A549 (cell line): ENCODE results near the gene EXOC6. TPM values are rescaled to one million over a fixed set of nuclear protein-coding genes. Genes with fewer than 3 reads are reported as not detected.

Source experiments
- ATAC-seq, 2 experiments: fragments of 200-7000 bp in 1 of 2; fragments of >200 bp in 1 of 2; cut with Nextera tagmentation in 1 of 2; cut with Tn5 transposase in 1 of 2; 3 replicates each; pipeline versions ENCODE4 v1.8.0 to v1.9.1; 2018 to 2020; ENCODE audit warnings: mild to moderate bottlenecking in 1 of 2, moderate library complexity in 1 of 2
- CTCF ChIA-PET: fragments of 300-600 bp; sonication (Branson Sonifier 250); formaldehyde crosslinking; extraction: SDS; loops from one replicate; lab custom pipeline; 2021; ENCODE audit warnings: antibody characterized with exemption, inconsistent platforms; lab: Yijun Ruan, JAX
- POLR2A ChIA-PET: fragments of 350-600 bp; formaldehyde crosslinking; extraction: SDS; loops from one replicate; lab custom pipeline; 2021; ENCODE audit warnings: antibody characterized with exemption, inconsistent platforms; lab: Yijun Ruan, JAX
- DNase-seq, 2 experiments: peaks; one replicate each; pipeline versions ENCODE4 v3.0.0 to v3.0.0-alpha.2; 2011 to 2016; ENCODE audit warnings: low read depth in 1 of 2, low spot score in 1 of 2
- FAIRE-seq: peaks from 2 replicates; lab custom pipeline; 2011; peaks lifted over from hg19 to GRCh38; lab: Jason Lieb, UNC
- H3K27ac ChIP-seq, 2 experiments: fragments of >200 bp; sonication (Bioruptor Twin); formaldehyde crosslinking; 3 replicates each; pipeline ENCODE4 v1.5.1; 2016 to 2017
- H3K4me1 ChIP-seq: fragments of >200 bp; sonication (Bioruptor Twin); formaldehyde crosslinking; 3 replicates; pipeline ENCODE4 v1.6.1; 2016
- H3K4me2 ChIP-seq: fragments of >200 bp; sonication (Bioruptor Twin); formaldehyde crosslinking; 3 replicates; pipeline ENCODE4 v1.6.1; 2016
- H3K4me3 ChIP-seq: fragments of >200 bp; sonication (Bioruptor Twin); formaldehyde crosslinking; 3 replicates; pipeline ENCODE4 v1.5.1; 2016
- H3K9me3 ChIP-seq: fragments of >200 bp; sonication (Bioruptor Twin); formaldehyde crosslinking; 3 replicates; pipeline ENCODE4 v1.6.1; 2016
- BCL3 ChIP-seq: fragments of >200 bp; sonication (Bioruptor Twin); formaldehyde crosslinking; IDR thresholded peaks from 3 replicates; pipeline ENCODE4 v1.6.1; 2016
- BHLHE40 ChIP-seq: IDR thresholded peaks from 2 replicates; pipeline ENCODE4 v1.6.1; 2012; ENCODE audit warnings: low read depth, low read length, inconsistent platforms
- CEBPB ChIP-seq, 2 experiments: fragments of >200 bp in 1 of 2; sonication (Bioruptor Twin) in 1 of 2; formaldehyde crosslinking in 1 of 2; IDR thresholded peaks; 2 replicates each; pipeline ENCODE4 v1.6.1; 2012 to 2016
- CHD4 ChIP-seq: fragments of 200-600 bp; sonication (generic); IDR thresholded peaks from 2 replicates; pipeline ENCODE4 v1.6.1; 2016; ENCODE audit warnings: antibody characterized with exemption, mild to moderate bottlenecking, borderline replicate concordance
- HMGXB4 ChIP-seq: fragments of 250-450 bp; sonication (Bioruptor Pico); IDR thresholded peaks from 2 replicates; pipeline ENCODE4 v1.5.0; 2021; ENCODE audit warnings: mild to moderate bottlenecking, moderate library complexity, borderline replicate concordance
- HOXA7 ChIP-seq: fragments of 250-450 bp; sonication (Bioruptor Pico); IDR thresholded peaks from 2 replicates; pipeline ENCODE4 v1.5.0; 2020; ENCODE audit warnings: mild to moderate bottlenecking, moderate library complexity
- HOXB13 ChIP-seq: fragments of 250-450 bp; sonication (Bioruptor Pico); IDR thresholded peaks from 2 replicates; pipeline ENCODE4 v1.5.0; 2020; ENCODE audit warnings: low read depth, mild to moderate bottlenecking, moderate library complexity
- JUN ChIP-seq, 2 experiments: fragments of >200 bp; sonication (Bioruptor Twin); formaldehyde crosslinking; IDR thresholded peaks; 2 replicates in 1 of 2; 3 replicates in 1 of 2; pipeline ENCODE4 v1.6.1; 2016 to 2017
- MYC ChIP-seq: IDR thresholded peaks from 2 replicates; pipeline ENCODE4 v1.6.1; 2012; ENCODE audit warnings: mild to moderate bottlenecking, inconsistent platforms, low read length, improper control_type of control experiment, borderline replicate concordance
- NPAS2 ChIP-seq: fragments of 250-450 bp; sonication (Bioruptor Pico); IDR thresholded peaks from 2 replicates; pipeline ENCODE4 v1.8.0; 2022; ENCODE audit warnings: mild to moderate bottlenecking, moderate library complexity, borderline replicate concordance
- PHF8 ChIP-seq: fragments of 200-600 bp; sonication (generic); IDR thresholded peaks from 2 replicates; pipeline ENCODE4 v1.6.1; 2016; ENCODE audit warnings: low read depth, mild to moderate bottlenecking, antibody characterized with exemption, moderate library complexity, borderline replicate concordance
- RCOR1 ChIP-seq: fragments of 150-350 bp; IDR thresholded peaks from 2 replicates; pipeline ENCODE4 v1.6.1; 2014; ENCODE audit warnings: antibody characterized with exemption, low read length, low read depth
- RFX5 ChIP-seq: fragments of 450-650 bp; IDR thresholded peaks from 2 replicates; pipeline ENCODE4 v1.7.1; 2014; ENCODE audit warnings: antibody characterized with exemption, mild to moderate bottlenecking, moderate library complexity
- RNF2 ChIP-seq: fragments of 200-600 bp; sonication (generic); IDR thresholded peaks from 2 replicates; pipeline ENCODE4 v1.6.1; 2016; ENCODE audit warnings: low read depth, mild to moderate bottlenecking, antibody characterized with exemption, moderate library complexity, borderline replicate concordance
- SREBF2 ChIP-seq: fragments of 450-650 bp; IDR thresholded peaks from 2 replicates; pipeline ENCODE4 v1.6.1; 2014; ENCODE audit warnings: mild to moderate bottlenecking, moderate library complexity
- ZNF302 ChIP-seq: fragments of 250-450 bp; sonication (Bioruptor Pico); IDR thresholded peaks from 2 replicates; pipeline ENCODE4 v1.9.0; 2021; ENCODE audit warnings: inconsistent platforms, mild to moderate bottlenecking, moderate library complexity
- ZSCAN20 ChIP-seq: fragments of 250-450 bp; sonication (Bioruptor Pico); IDR thresholded peaks from 2 replicates; pipeline ENCODE4 v1.8.0; 2022; ENCODE audit warnings: mild to moderate bottlenecking, moderate library complexity
- WGBS: methylation state at CpG from one replicate; pipeline ENCODE4 v1.1.6; 2017; ENCODE audit errors: missing lambda C conversion rate; 5-methylcytosine and 5-hydroxymethylcytosine counted together
- polyA plus RNA-seq, 4 experiments: library from polyadenylated mRNA; depleted of rRNA in 3 of 4; stranded (reverse); fragments of >200 nt; fragmentation: RNase III in 1 of 4; extraction: RNeasy Plus Mini Kit Qiagen cat#74134 plus additional on column Dnase treatment in 1 of 4; gene quantifications; 2 replicates in 3 of 4; 3 replicates in 1 of 4; pipeline ENCODE4 v1.2.3, GENCODE V29; 2011 to 2017
- TF ChIP-seq, protein P1 (sequence below): fragments of 450-650 bp; IDR thresholded peaks from 2 replicates; pipeline ENCODE4 v1.6.1; 2014; ENCODE audit warnings: antibody characterized with exemption
- TF ChIP-seq, protein P2 (sequence below): IDR thresholded peaks from 2 replicates; pipeline ENCODE4 v1.6.1; 2012
- TF ChIP-seq, protein P3 (sequence below): IDR thresholded peaks from 2 replicates; pipeline ENCODE4 v1.6.1; 2012
- TF ChIP-seq, protein P4 (sequence below): fragments of 250-450 bp; sonication (Bioruptor Pico); IDR thresholded peaks from 2 replicates; pipeline ENCODE4 v1.5.0; 2020; ENCODE audit warnings: low read depth, mild to moderate bottlenecking, moderate library complexity

Gene EXOC6
- polyA plus RNA-seq, 2 of the 4 experiments (the other 2 are of a cell fraction) = 16.8 to 48.5 TPM

DNA sequence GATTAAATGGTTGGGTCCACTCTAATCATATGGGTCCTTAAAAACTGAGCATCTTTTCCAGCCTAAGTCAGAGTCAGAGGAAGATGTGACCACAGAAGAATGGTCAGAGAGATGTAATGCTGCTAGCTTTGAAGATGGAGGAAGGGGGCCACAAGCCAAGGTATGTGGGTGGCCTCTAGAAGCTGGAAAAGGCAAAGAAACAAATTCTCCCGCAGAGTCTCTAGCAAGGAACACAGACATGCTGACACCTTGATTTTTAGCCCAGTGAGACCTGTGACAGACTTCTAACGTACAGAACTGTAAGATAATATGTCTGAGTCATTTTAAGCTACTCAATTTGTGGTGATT is 1.5 kb upstream of the EXOC6 start:
- no peak for FAIRE-seq
- H3K4me3 ChIP-seq = no peak overlapping the region
- ATAC-seq = no peak
- H3K4me1 ChIP-seq = peaks cover 22% of the 10 kb centered on the region
- DNase-seq = no peak
- H3K27ac ChIP-seq = no peak overlapping the region
- H3K9me3 ChIP-seq = no peaks in the 10 kb centered on the region
- POLR2A ChIA-PET = interaction anchor here (3.3 kb wide), 1 partner anchor 157 kb away, joined by 31 read pairs; the partner anchor contains the start of gene HHEX
- 86% methylated on average over 2 of the region's 2 CpGs for WGBS
- no peak overlapping the region for H3K4me2 ChIP-seq
- TF ChIP-seq ZSCAN20 (CRISPR knock-in tag) (no peak), HOXA7 (CRISPR knock-in tag) (no peak), RNF2 (no peak), RFX5 (no peak), MYC (no peak), CHD4 (no peak), PHF8 (no peak), NPAS2 (CRISPR knock-in tag) (no peak)
- TF ChIP-seq, protein P1, sequence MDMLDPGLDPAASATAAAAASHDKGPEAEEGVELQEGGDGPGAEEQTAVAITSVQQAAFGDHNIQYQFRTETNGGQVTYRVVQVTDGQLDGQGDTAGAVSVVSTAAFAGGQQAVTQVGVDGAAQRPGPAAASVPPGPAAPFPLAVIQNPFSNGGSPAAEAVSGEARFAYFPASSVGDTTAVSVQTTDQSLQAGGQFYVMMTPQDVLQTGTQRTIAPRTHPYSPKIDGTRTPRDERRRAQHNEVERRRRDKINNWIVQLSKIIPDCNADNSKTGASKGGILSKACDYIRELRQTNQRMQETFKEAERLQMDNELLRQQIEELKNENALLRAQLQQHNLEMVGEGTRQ = no peak
- TF ChIP-seq, protein P2, sequence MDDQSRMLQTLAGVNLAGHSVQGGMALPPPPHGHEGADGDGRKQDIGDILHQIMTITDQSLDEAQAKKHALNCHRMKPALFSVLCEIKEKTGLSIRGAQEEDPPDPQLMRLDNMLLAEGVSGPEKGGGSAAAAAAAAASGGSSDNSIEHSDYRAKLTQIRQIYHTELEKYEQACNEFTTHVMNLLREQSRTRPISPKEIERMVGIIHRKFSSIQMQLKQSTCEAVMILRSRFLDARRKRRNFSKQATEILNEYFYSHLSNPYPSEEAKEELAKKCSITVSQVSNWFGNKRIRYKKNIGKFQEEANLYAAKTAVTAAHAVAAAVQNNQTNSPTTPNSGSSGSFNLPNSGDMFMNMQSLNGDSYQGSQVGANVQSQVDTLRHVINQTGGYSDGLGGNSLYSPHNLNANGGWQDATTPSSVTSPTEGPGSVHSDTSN = no peak
- CTCF ChIA-PET = interaction anchor here (1.2 to 2.1 kb wide), 5 partner anchors 9 to 256 kb away, joined by 3 to 17 read pairs (median 5); no protein-coding TSS in a partner anchor

- Histone ChIP-seq H3K9me3 (no peaks in the 10 kb centered on the region), H3K4me1 (peaks cover 22% of the 10 kb centered on the region), H3K4me2 (peak overlapping the region; percentile 78), H3K4me3 (peak overlapping the region; percentile 99), H3K27ac (peak overlapping the region; percentile 15 to 95; a peak in 5 of 6 replicates)
- TF ChIP-seq RCOR1 (no peak), SREBF2 (no peak), HMGXB4 (CRISPR knock-in tag) (no peak), CEBPB (IDR thresholded peaks at IDR 0.05) (peak; percentile 65 to 82; a peak in 3 of 4 replicates)
- no peak for FAIRE-seq
- ChIA-PET POLR2A (interaction anchor here (0.7 to 3.3 kb wide), 3 partner anchors 8 to 157 kb away, joined by 4 to 31 read pairs (median 6); partner anchors contain the start of gene HHEX), CTCF (interaction anchor here (0.6 to 2.5 kb wide), 8 partner anchors 10 to 1658 kb away, joined by 3 to 17 read pairs (median 4); no protein-coding TSS in a partner anchor)
- DNase-seq = no peak
- 55% methylated on average over 4 of the region's 4 CpGs for WGBS
- ATAC-seq = no peak
Observed at GRCh38 chr10:92847202-92847864, 987 bp upstream of the EXOC6 start.

- peaks cover 18% of the 10 kb centered on the region for H3K4me1 ChIP-seq
- ATAC-seq (peak in 1 of 2 experiments; percentile 62; a peak in 3 of 6 replicates), FAIRE-seq (no peak), DNase-seq (peak in 1 of 2 experiments; percentile 62)
- H3K4me2 ChIP-seq = peak overlapping the region; percentile 78
- peak overlapping the region; percentile 95 to 99 for H3K27ac ChIP-seq
- peak overlapping the region; percentile 99 for H3K4me3 ChIP-seq
- 6% methylated on average over 6 of the region's 32 CpGs for WGBS
- ChIA-PET POLR2A (interaction anchor here (0.6 to 3.3 kb wide), 14 partner anchors 9 to 854 kb away, joined by 3 to 31 read pairs (median 4); partner anchors contain the start of genes FRA10AC1, HHEX and IDE), CTCF (interaction anchor here (1.2 to 2.5 kb wide), 6 partner anchors 10 to 163 kb away, joined by 3 to 12 read pairs (median 6); partner anchors contain the start of gene HHEX)
- TF ChIP-seq, protein P3, sequence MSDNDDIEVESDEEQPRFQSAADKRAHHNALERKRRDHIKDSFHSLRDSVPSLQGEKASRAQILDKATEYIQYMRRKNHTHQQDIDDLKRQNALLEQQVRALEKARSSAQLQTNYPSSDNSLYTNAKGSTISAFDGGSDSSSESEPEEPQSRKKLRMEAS = 0 out of 2 replicates have a peak, but pooled peaks have one; percentile 9
- no peak for TF ChIP-seq BCL3
- peak; percentile 15 for TF ChIP-seq PHF8
- TF ChIP-seq, protein P2 = no peak
- TF ChIP-seq, protein P4, sequence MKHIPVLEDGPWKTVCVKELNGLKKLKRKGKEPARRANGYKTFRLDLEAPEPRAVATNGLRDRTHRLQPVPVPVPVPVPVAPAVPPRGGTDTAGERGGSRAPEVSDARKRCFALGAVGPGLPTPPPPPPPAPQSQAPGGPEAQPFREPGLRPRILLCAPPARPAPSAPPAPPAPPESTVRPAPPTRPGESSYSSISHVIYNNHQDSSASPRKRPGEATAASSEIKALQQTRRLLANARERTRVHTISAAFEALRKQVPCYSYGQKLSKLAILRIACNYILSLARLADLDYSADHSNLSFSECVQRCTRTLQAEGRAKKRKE = no peak
- no peak for TF ChIP-seq ZNF302 (CRISPR knock-in tag)
- no peak for TF ChIP-seq HOXB13 (CRISPR knock-in tag)
- TF ChIP-seq BHLHE40 = no peak
- TF ChIP-seq JUN (IDR thresholded peaks at IDR 0.05) = no peak
- H3K9me3 ChIP-seq = no peaks in the 10 kb centered on the region
Observed at GRCh38 chr10:92848037-92848440, 281 bp upstream of the EXOC6 start.
